COR-L47 (cell line): ENCODE data around the gene MSANTD3.
A peak's percentile ranks its signal among the peaks of the same experiment; 100 is the strongest.
"Not testable (repeated sequence)": the region's sequence is repeated elsewhere in the genome, so short reads cannot be mapped to it uniquely, and the experiment has no call there.

ENCODE experiments used
- DNase-seq: peaks from one replicate; lab custom pipeline; 2025; lab: John Stamatoyannopoulos, UW

The MSANTD3 gene

GRCh38 chr9:100428871-100429654 is 2.1 kb downstream of the MSANTD3 start:
- no peak for DNase-seq

- no peak for DNase-seq
Observed at GRCh38 chr9:100430286-100430940, 3.5 kb downstream of the MSANTD3 start.

GRCh38 chr9:100431886-100432285 is 4.9 kb downstream of the MSANTD3 start:
- no peak for DNase-seq

- no peak for DNase-seq
Observed at GRCh38 chr9:100432736-100433135, 5.8 kb downstream of the MSANTD3 start.

GRCh38 chr9:100436571-100436970 is 9.6 kb downstream of the MSANTD3 start:
- DNase-seq: no peak

GRCh38 chr9:100437860-100438805 is 11.2 kb downstream of the MSANTD3 start:
- DNase-seq: peak; percentile 16

- no peak for DNase-seq
Observed at GRCh38 chr9:100440071-100440470, 13.1 kb downstream of the MSANTD3 start.

GRCh38 chr9:100440487-100440886 is 13.5 kb downstream of the MSANTD3 start:
- not testable (repeated sequence) for DNase-seq

- DNase-seq: no peak
Observed at GRCh38 chr9:100441911-100442361, 15.0 kb downstream of the MSANTD3 start.

GRCh38 chr9:100443781-100444768 is 17.1 kb downstream of the MSANTD3 start:
- DNase-seq: no peak

- no peak for DNase-seq
Observed at GRCh38 chr9:100445161-100445902, 18.4 kb downstream of the MSANTD3 start.

GRCh38 chr9:100445903-100446549 is 19.1 kb downstream of the MSANTD3 start:
- DNase-seq: no peak

- no peak for DNase-seq
Observed at GRCh38 chr9:100447041-100447440, 20.1 kb downstream of the MSANTD3 start.

GRCh38 chr9:100448266-100448665 is 21.3 kb downstream of the MSANTD3 start:
- DNase-seq: no peak

GRCh38 chr9:100449420-100449819 is 22.5 kb downstream of the MSANTD3 start:
- DNase-seq: no peak

- no peak for DNase-seq
Observed at GRCh38 chr9:100452894-100453293, 26.0 kb downstream of the MSANTD3 start.

- no peak for DNase-seq
Observed at GRCh38 chr9:100455470-100455869, 28.5 kb downstream of the MSANTD3 start.

GRCh38 chr9:100457517-100457916 is 30.6 kb downstream of the MSANTD3 start:
- no peak for DNase-seq

- DNase-seq: no peak
Observed at GRCh38 chr9:100459963-100460362, 33.0 kb downstream of the MSANTD3 start.

GRCh38 chr9:100465274-100465673 is 38.3 kb downstream of the MSANTD3 start:
- DNase-seq: no peak
